Suppressor macrophage treated with lipopolysaccharide for 4 hours (primary cell): Measurements from ENCODE around the gene DES.

Experiments
- DNase-seq: peaks from one replicate; pipeline ENCODE4 v3.0.0-alpha.2; 2020

DES gene

GRCh38 chr2:219441451-219442255 is 23.5 kb downstream of the DES start:
- no peak for DNase-seq

GRCh38 chr2:219442256-219443015 is 24.3 kb downstream of the DES start:
- no peak for DNase-seq

GRCh38 chr2:219443016-219443696 is 25.0 kb downstream of the DES start:
- DNase-seq = no peak

- DNase-seq = no peak
Observed at GRCh38 chr2:219443697-219444023, 25.5 kb downstream of the DES start.

- no peak for DNase-seq
Observed at GRCh38 chr2:219444566-219445091, 26.5 kb downstream of the DES start.

- no peak for DNase-seq
Observed at GRCh38 chr2:219445220-219445640, 27.1 kb downstream of the DES start.

GRCh38 chr2:219446101-219446504 is 27.9 kb downstream of the DES start:
- DNase-seq = no peak

- no peak for DNase-seq
Observed at GRCh38 chr2:219446689-219447088, 28.5 kb downstream of the DES start.

- no peak for DNase-seq
Observed at GRCh38 chr2:219447242-219448098, 29.3 kb downstream of the DES start.

GRCh38 chr2:219448099-219448775 is 30.1 kb downstream of the DES start:
- DNase-seq = no peak

GRCh38 chr2:219448776-219449341 is 30.7 kb downstream of the DES start:
- no peak for DNase-seq

- DNase-seq = no peak
Observed at GRCh38 chr2:219449609-219450008, 31.4 kb downstream of the DES start.

- DNase-seq = no peak
Observed at GRCh38 chr2:219451661-219452360, 33.6 kb downstream of the DES start.

GRCh38 chr2:219452361-219453317 is 34.5 kb downstream of the DES start:
- no peak for DNase-seq

- DNase-seq = no peak
Observed at GRCh38 chr2:219453671-219454590, 35.8 kb downstream of the DES start.

- peak; percentile 9 for DNase-seq
Observed at GRCh38 chr2:219455581-219455980, 37.4 kb downstream of the DES start.

- DNase-seq = peak; percentile 39
Observed at GRCh38 chr2:219457784-219458369, 39.7 kb downstream of the DES start.

GRCh38 chr2:219458996-219459395 is 40.8 kb downstream of the DES start:
- no peak for DNase-seq
